ENCODE measurements around the gene GNB3. TPM values are rescaled to one million over a fixed set of nuclear protein-coding genes. Genes with fewer than 3 reads are reported as not detected.

Gene GNB3
- total RNA-seq, 1 experiment from 2014 or later = 14.0 TPM

DNA sequence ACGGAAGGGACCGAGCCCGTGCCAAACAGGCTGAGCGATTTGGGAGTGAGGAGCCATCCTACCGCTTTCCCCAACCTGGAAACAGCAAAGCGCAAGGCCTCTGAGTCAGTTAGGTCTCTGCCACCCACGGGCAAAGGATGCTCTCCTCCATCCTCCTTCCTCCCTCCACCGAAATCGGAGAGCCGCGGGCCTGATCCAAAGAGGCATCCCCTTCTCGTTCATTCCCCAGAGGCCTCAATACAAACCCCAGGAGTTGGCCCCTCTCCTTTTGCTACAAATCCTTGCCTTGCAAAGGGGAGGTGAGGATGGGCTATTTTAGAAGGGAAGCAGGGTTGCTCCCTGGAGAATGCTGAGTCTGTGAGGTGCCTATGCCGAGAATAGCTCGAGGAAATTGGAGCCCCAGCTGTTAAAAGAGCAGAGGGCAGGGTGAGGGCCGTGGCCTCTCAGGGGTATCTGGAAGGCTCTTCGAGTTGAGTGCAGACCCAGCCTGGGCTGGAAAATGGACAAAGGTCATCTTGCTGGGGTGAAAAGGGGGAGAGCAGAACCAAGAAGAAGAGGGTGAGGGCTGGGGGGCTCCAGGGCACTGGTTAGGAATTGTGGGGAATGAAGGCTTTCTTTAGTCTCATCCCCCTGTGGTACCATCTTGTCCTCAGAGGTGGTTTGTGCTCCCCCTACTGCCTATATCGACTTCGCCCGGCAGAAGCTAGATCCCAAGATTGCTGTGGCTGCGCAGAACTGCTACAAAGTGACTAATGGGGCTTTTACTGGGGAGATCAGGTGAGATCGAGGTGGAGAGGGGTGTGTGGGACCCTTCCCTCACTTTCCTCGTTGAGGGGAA is 27.7 kb downstream of the GNB3 start (continued):
- TF ChIP-seq NR1H2 (CRISPR knock-in tag; IDR thresholded peaks at IDR 0.05) (no peak), ZNF671 (CRISPR knock-in tag; IDR thresholded peaks at IDR 0.05) (no peak), ZNF232 (CRISPR knock-in tag; IDR thresholded peaks at IDR 0.05) (no peak), ESRRA (CRISPR knock-in tag; IDR thresholded peaks at IDR 0.05; ENCODE audit: borderline replicate concordance) (no peak), NFE2L1 (CRISPR knock-in tag; IDR thresholded peaks at IDR 0.05) (no peak), TEAD4 (CRISPR knock-in tag; IDR thresholded peaks at IDR 0.05) (no peak), GTF2I (CRISPR knock-in tag; conservative IDR thresholded peaks at IDR 0.05) (no peak)
- TF ChIP-seq, protein P1, sequence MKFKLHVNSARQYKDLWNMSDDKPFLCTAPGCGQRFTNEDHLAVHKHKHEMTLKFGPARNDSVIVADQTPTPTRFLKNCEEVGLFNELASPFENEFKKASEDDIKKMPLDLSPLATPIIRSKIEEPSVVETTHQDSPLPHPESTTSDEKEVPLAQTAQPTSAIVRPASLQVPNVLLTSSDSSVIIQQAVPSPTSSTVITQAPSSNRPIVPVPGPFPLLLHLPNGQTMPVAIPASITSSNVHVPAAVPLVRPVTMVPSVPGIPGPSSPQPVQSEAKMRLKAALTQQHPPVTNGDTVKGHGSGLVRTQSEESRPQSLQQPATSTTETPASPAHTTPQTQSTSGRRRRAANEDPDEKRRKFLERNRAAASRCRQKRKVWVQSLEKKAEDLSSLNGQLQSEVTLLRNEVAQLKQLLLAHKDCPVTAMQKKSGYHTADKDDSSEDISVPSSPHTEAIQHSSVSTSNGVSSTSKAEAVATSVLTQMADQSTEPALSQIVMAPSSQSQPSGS (CRISPR knock-in tag; IDR thresholded peaks at IDR 0.05; ENCODE audit: borderline replicate concordance, low read depth) = no peak
- TF ChIP-seq, protein P2, sequence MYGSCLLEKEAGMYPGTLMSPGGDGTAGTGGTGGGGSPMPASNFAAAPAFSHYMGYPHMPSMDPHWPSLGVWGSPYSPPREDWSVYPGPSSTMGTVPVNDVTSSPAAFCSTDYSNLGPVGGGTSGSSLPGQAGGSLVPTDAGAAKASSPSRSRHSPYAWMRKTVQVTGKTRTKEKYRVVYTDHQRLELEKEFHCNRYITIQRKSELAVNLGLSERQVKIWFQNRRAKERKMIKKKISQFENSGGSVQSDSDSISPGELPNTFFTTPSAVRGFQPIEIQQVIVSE (CRISPR knock-in tag; IDR thresholded peaks at IDR 0.05; ENCODE audit: borderline replicate concordance) = no peak
- TF ChIP-seq, protein P3, sequence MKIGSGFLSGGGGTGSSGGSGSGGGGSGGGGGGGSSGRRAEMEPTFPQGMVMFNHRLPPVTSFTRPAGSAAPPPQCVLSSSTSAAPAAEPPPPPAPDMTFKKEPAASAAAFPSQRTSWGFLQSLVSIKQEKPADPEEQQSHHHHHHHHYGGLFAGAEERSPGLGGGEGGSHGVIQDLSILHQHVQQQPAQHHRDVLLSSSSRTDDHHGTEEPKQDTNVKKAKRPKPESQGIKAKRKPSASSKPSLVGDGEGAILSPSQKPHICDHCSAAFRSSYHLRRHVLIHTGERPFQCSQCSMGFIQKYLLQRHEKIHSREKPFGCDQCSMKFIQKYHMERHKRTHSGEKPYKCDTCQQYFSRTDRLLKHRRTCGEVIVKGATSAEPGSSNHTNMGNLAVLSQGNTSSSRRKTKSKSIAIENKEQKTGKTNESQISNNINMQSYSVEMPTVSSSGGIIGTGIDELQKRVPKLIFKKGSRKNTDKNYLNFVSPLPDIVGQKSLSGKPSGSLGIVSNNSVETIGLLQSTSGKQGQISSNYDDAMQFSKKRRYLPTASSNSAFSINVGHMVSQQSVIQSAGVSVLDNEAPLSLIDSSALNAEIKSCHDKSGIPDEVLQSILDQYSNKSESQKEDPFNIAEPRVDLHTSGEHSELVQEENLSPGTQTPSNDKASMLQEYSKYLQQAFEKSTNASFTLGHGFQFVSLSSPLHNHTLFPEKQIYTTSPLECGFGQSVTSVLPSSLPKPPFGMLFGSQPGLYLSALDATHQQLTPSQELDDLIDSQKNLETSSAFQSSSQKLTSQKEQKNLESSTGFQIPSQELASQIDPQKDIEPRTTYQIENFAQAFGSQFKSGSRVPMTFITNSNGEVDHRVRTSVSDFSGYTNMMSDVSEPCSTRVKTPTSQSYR (CRISPR knock-in tag; IDR thresholded peaks at IDR 0.05) = no peak

DNA sequence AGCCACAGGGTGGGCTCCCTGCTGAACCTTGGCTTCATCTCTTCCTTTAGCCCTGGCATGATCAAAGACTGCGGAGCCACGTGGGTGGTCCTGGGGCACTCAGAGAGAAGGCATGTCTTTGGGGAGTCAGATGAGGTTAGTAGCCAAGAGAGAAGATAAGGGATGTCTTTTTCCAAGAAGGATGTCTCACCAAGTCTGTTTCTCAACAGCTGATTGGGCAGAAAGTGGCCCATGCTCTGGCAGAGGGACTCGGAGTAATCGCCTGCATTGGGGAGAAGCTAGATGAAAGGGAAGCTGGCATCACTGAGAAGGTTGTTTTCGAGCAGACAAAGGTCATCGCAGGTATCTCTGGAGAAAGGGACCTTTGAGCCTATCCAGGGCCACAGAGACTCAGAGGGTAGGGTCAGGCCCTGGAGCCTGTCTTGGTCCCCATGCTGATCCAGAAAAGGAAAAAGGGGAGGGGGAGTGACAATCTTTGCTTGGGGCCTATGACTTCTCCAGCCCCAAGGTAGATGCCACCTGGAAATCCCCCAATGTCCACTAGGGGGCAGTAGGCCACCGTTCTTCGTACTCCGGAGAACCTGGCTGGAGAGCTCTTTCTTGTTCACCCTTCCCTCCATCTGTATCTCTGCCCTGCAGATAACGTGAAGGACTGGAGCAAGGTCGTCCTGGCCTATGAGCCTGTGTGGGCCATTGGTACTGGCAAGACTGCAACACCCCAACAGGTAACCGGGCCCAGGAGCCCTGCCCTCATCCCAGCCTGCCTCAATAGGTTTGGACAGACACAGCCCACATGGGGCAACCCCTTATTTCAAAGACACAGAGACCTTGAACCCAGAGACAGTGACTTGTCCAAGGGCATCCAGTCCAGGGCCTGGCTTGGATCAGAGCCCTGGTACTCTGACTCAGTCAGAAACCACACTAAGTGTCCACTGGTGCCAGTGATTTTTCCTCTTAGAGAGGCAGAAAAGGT is 28.6 kb downstream of the GNB3 start:
- ChIA-PET CTCF (interaction anchor here (1.0 to 8.5 kb wide), 39 partner anchors 8 to 332 kb away, joined by 3 to 181 read pairs (median 5); partner anchors contain the start of genes ATN1, C12orf57, CDCA3 and COPS7A), POLR2A (interaction anchor here (0.6 to 4.3 kb wide), 13 partner anchors 17 to 533 kb away, joined by 3 to 33 read pairs (median 7); partner anchors contain the start of genes ATN1, C12orf57, CDCA3 and LRRC23)
- H3K27me3 Mint-ChIP-seq (ENCODE audit: low read depth) = no peaks in the 10 kb centered on the region
- H3K27ac Mint-ChIP-seq = peak overlapping the region; percentile 88
- ATAC-seq = peak; percentile 0
- DNase-seq (ENCODE audit: low spot score) = peak; percentile 94
- peak overlapping the region; percentile 89 for H3K4me3 Mint-ChIP-seq
- peaks cover 60% of the 10 kb centered on the region for H3K4me1 Mint-ChIP-seq
- no peaks in the 10 kb centered on the region for H3K9me3 Mint-ChIP-seq
- TF ChIP-seq SMAD3 (CRISPR knock-in tag; IDR thresholded peaks at IDR 0.05; ENCODE audit: borderline replicate concordance) (peak; percentile 59; the same call in 1 of the 2 replicates), GTF2I (CRISPR knock-in tag; conservative IDR thresholded peaks at IDR 0.05) (no peak), GABPB1 (CRISPR knock-in tag; IDR thresholded peaks at IDR 0.05) (no peak), ELF4 (CRISPR knock-in tag; IDR thresholded peaks at IDR 0.05; ENCODE audit: low read depth) (no peak), ZNF671 (CRISPR knock-in tag; IDR thresholded peaks at IDR 0.05) (no peak), EMX1 (CRISPR knock-in tag; IDR thresholded peaks at IDR 0.05) (peak; percentile 39; the same call in 1 of the 2 replicates), GRHL2 (CRISPR knock-in tag; IDR thresholded peaks at IDR 0.05; ENCODE audit: insufficient replicate concordance, severe bottlenecking) (no peak), PRRX2 (CRISPR knock-in tag; IDR thresholded peaks at IDR 0.05) (0 out of 2 replicates have a peak, but pooled peaks have one; percentile 11), ETV6 (CRISPR knock-in tag; IDR thresholded peaks at IDR 0.05) (0 out of 2 replicates have a peak, but pooled peaks have one; percentile 41), ZNF263 (CRISPR knock-in tag; IDR thresholded peaks at IDR 0.05; ENCODE audit: low read depth) (no peak)
- TF ChIP-seq, protein P4, sequence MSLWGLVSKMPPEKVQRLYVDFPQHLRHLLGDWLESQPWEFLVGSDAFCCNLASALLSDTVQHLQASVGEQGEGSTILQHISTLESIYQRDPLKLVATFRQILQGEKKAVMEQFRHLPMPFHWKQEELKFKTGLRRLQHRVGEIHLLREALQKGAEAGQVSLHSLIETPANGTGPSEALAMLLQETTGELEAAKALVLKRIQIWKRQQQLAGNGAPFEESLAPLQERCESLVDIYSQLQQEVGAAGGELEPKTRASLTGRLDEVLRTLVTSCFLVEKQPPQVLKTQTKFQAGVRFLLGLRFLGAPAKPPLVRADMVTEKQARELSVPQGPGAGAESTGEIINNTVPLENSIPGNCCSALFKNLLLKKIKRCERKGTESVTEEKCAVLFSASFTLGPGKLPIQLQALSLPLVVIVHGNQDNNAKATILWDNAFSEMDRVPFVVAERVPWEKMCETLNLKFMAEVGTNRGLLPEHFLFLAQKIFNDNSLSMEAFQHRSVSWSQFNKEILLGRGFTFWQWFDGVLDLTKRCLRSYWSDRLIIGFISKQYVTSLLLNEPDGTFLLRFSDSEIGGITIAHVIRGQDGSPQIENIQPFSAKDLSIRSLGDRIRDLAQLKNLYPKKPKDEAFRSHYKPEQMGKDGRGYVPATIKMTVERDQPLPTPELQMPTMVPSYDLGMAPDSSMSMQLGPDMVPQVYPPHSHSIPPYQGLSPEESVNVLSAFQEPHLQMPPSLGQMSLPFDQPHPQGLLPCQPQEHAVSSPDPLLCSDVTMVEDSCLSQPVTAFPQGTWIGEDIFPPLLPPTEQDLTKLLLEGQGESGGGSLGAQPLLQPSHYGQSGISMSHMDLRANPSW (CRISPR knock-in tag; conservative IDR thresholded peaks at IDR 0.05; ENCODE audit: low read depth) = no peak
- TF ChIP-seq, protein P5, sequence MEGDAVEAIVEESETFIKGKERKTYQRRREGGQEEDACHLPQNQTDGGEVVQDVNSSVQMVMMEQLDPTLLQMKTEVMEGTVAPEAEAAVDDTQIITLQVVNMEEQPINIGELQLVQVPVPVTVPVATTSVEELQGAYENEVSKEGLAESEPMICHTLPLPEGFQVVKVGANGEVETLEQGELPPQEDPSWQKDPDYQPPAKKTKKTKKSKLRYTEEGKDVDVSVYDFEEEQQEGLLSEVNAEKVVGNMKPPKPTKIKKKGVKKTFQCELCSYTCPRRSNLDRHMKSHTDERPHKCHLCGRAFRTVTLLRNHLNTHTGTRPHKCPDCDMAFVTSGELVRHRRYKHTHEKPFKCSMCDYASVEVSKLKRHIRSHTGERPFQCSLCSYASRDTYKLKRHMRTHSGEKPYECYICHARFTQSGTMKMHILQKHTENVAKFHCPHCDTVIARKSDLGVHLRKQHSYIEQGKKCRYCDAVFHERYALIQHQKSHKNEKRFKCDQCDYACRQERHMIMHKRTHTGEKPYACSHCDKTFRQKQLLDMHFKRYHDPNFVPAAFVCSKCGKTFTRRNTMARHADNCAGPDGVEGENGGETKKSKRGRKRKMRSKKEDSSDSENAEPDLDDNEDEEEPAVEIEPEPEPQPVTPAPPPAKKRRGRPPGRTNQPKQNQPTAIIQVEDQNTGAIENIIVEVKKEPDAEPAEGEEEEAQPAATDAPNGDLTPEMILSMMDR (IDR thresholded peaks at IDR 0.05) = peak; percentile 91
- TF ChIP-seq, protein P6, sequence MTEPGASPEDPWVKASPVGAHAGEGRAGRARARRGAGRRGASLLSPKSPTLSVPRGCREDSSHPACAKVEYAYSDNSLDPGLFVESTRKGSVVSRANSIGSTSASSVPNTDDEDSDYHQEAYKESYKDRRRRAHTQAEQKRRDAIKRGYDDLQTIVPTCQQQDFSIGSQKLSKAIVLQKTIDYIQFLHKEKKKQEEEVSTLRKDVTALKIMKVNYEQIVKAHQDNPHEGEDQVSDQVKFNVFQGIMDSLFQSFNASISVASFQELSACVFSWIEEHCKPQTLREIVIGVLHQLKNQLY (CRISPR knock-in tag; IDR thresholded peaks at IDR 0.05) = no peak
- peaks cover 50% of the 10 kb centered on the region for H3K36me3 Mint-ChIP-seq

Data from WTC11 (cell line).